ENCODE data around the gene CSNK2A1.

- TF ChIP-seq CTCF (IDR thresholded peaks at IDR 0.05; ENCODE audit: low read depth, low read length, missing input control) (no peak), RAD21 (IDR thresholded peaks at IDR 0.05) (no peak), EGR1 (IDR thresholded peaks at IDR 0.05; ENCODE audit: low read depth in 2 of 2) (no peak), TAF1 (conservative IDR thresholded peaks at IDR 0.05) (no peak), RXRA (IDR thresholded peaks at IDR 0.05) (no peak), MAX (IDR thresholded peaks at IDR 0.05) (no peak), JUND (IDR thresholded peaks at IDR 0.05) (no peak), HNF4A (conservative IDR thresholded peaks at IDR 0.05) (no peak), ATF3 (IDR thresholded peaks at IDR 0.05) (no peak), GABPA (IDR thresholded peaks at IDR 0.05 in 1 of 2, conservative IDR thresholded peaks at IDR 0.05 in 1 of 2) (no peak)
Measured at GRCh38 chr20:555976-556385, 12.4 kb upstream of the CSNK2A1 start.
